PC-9 (cell line): ENCODE measurements around the gene IKBKG. TPM values are rescaled to one million over a fixed set of nuclear protein-coding genes. Genes with fewer than 3 reads are reported as not detected.
A peak's percentile ranks its signal among the peaks of the same experiment; 100 is the strongest.

Experiments
- BruUV-seq: library from RNA; stranded (reverse); fragments of 400-500 nt; replicated peaks from 2 replicates; lab custom pipeline; 2021; lab: Mats Ljungman, UMichigan
- CTCF ChIA-PET: fragments of 300-600 bp; sonication (Branson Sonifier 250); formaldehyde crosslinking; loops from one replicate; lab custom pipeline; 2022; ENCODE audit warnings: antibody characterized with exemption; lab: Charles Lee
- POLR2A ChIA-PET: fragments of 300-600 bp; sonication (Branson Sonifier 250); formaldehyde crosslinking; loops from one replicate; lab custom pipeline; 2022; ENCODE audit warnings: antibody characterized with exemption; ENCODE audit not compliant: unreplicated experiment; lab: Charles Lee
- DNase-seq, 2 experiments: peaks; one replicate each; pipeline versions ENCODE4 v3.0.0 to v3.0.0-alpha.2; 2015 to 2022; ENCODE audit warnings: mixed read lengths in 1 of 2
- H2AFZ ChIP-seq: fragments of 200-600 bp; sonication (generic); 2 replicates; pipeline ENCODE4 v1.8.1; 2017; ENCODE audit warnings: antibody characterized with exemption
- H3F3A ChIP-seq: fragments of 200-600 bp; sonication (generic); 2 replicates; pipeline ENCODE4 v1.8.1; 2017; ENCODE audit warnings: antibody characterized with exemption, mild to moderate bottlenecking, low read depth; ENCODE audit not compliant: insufficient read depth
- H3K27ac ChIP-seq: fragments of 200-600 bp; sonication (generic); 2 replicates; pipeline ENCODE4 v1.6.1; 2016; ENCODE audit warnings: mixed run types
- H3K27me3 ChIP-seq: fragments of 200-600 bp; sonication (generic); 2 replicates; pipeline ENCODE4 v1.6.1; 2016; ENCODE audit warnings: low read depth, mixed run types; ENCODE audit not compliant: insufficient read depth
- H3K36me3 ChIP-seq: fragments of 200-600 bp; sonication (generic); 2 replicates; pipeline ENCODE4 v1.6.1; 2016; ENCODE audit warnings: low read depth, mixed run types
- H3K4me1 ChIP-seq: fragments of 200-600 bp; sonication (generic); replicated peaks from 2 replicates; pipeline ENCODE4 v1.6.1; 2016; ENCODE audit warnings: mixed run types; ENCODE audit not compliant: insufficient read depth
- H3K4me2 ChIP-seq: fragments of 200-600 bp; sonication (generic); 2 replicates; pipeline ENCODE4 v1.6.1; 2017; ENCODE audit warnings: mixed run types
- H3K4me3 ChIP-seq: fragments of 200-600 bp; sonication (generic); 2 replicates; pipeline ENCODE4 v1.6.1; 2016; ENCODE audit warnings: mixed run types
- H3K79me2 ChIP-seq: fragments of 200-600 bp; sonication (generic); 2 replicates; pipeline ENCODE4 v1.6.1; 2017; ENCODE audit warnings: low read depth, mixed run types
- H3K9me2 ChIP-seq: fragments of 200-600 bp; sonication (generic); 2 replicates; pipeline ENCODE4 v1.8.1; 2017; ENCODE audit warnings: mild to moderate bottlenecking; ENCODE audit not compliant: insufficient read depth
- H3K9me3 ChIP-seq: fragments of 200-600 bp; sonication (generic); 2 replicates; pipeline ENCODE4 v1.8.1; 2016; ENCODE audit warnings: low read depth; ENCODE audit not compliant: insufficient read depth
- H4K20me1 ChIP-seq: fragments of 200-600 bp; sonication (generic); 2 replicates; pipeline ENCODE4 v1.8.1; 2017; ENCODE audit not compliant: insufficient read depth
- EZH2 ChIP-seq: fragments of 200-600 bp; sonication (generic); IDR thresholded peaks from 2 replicates; pipeline ENCODE4 v1.8.0; 2017; ENCODE audit warnings: antibody characterized with exemption, low read depth
- intact Hi-C: fragments of 100-400 bp; cut with micrococcal nuclease; formaldehyde crosslinking; loops from one replicate; pipeline ENCODE4 v1.10.0; 2022; ENCODE audit not compliant: unreplicated experiment
- total RNA-seq: library from RNA; stranded (reverse); gene quantifications from 2 replicates; pipeline ENCODE4 v1.2.3, GENCODE V29; 2021
- TF ChIP-seq, protein P1 (sequence below): fragments of 200-600 bp; sonication (generic); conservative IDR thresholded peaks from 2 replicates; pipeline ENCODE4 v1.6.1; 2017; ENCODE audit warnings: mixed run types, antibody characterized with exemption, mild to moderate bottlenecking, moderate library complexity

Gene IKBKG
- total RNA-seq, 1 experiment from 2014 or later, result 68.3 TPM

GRCh38 chrX:154531626-154532025 lies 15.8 kb upstream of the IKBKG start:
- no peak overlapping the region for H3K4me3 ChIP-seq
- H3K4me2 ChIP-seq, result no peak overlapping the region
- H3K27me3 ChIP-seq, result no peaks in the 10 kb centered on the region
- H3K9me3 ChIP-seq, result no peaks in the 10 kb centered on the region
- peaks cover 24% of the 10 kb centered on the region for H3K79me2 ChIP-seq
- intact Hi-C loops, result loop anchor here (5.0 kb wide), 3 partner anchors 134 to 764 kb away; partner anchors contain the start of genes FLNA and RPL10
- no peak for TF ChIP-seq EZH2
- TF ChIP-seq, protein P1, sequence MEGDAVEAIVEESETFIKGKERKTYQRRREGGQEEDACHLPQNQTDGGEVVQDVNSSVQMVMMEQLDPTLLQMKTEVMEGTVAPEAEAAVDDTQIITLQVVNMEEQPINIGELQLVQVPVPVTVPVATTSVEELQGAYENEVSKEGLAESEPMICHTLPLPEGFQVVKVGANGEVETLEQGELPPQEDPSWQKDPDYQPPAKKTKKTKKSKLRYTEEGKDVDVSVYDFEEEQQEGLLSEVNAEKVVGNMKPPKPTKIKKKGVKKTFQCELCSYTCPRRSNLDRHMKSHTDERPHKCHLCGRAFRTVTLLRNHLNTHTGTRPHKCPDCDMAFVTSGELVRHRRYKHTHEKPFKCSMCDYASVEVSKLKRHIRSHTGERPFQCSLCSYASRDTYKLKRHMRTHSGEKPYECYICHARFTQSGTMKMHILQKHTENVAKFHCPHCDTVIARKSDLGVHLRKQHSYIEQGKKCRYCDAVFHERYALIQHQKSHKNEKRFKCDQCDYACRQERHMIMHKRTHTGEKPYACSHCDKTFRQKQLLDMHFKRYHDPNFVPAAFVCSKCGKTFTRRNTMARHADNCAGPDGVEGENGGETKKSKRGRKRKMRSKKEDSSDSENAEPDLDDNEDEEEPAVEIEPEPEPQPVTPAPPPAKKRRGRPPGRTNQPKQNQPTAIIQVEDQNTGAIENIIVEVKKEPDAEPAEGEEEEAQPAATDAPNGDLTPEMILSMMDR, result no peak
- BruUV-seq, result no TSS peak
- peaks cover 80% of the 10 kb centered on the region for H3F3A ChIP-seq
- no peaks in the 10 kb centered on the region for H3K9me2 ChIP-seq
- H3K36me3 ChIP-seq, result peaks cover 8% of the 10 kb centered on the region; the same call in 1 of the 2 replicates
- ChIA-PET CTCF (interaction anchor here (0.5 to 1.3 kb wide), 3 partner anchors 17 to 164 kb away, joined by 4 to 9 read pairs (median 6); no protein-coding TSS in a partner anchor), POLR2A (interaction anchor here (0.5 to 1.0 kb wide), 11 partner anchors 8 to 585 kb away, joined by 3 to 18 read pairs (median 7); partner anchors contain the start of genes LAGE3 and SLC10A3)
- H3K27ac ChIP-seq, result no peak overlapping the region
- peak in 1 of 2 experiments; percentile 84 for DNase-seq
- no peak overlapping the region for H2AFZ ChIP-seq
- H3K4me1 ChIP-seq, result peaks cover 4% of the 10 kb centered on the region
- H4K20me1 ChIP-seq, result peaks cover 6% of the 10 kb centered on the region

GRCh38 chrX:154532690-154533089 lies 14.7 kb upstream of the IKBKG start:
- ChIA-PET CTCF (interaction anchor here (0.6 to 1.3 kb wide), 2 partner anchors 42 to 159 kb away, joined by 3 to 9 read pairs; no protein-coding TSS in a partner anchor), POLR2A (interaction anchor here (0.6 kb wide), 1 partner anchor 15 kb away, joined by 3 read pairs; the partner anchor contains the start of gene IKBKG)
- Histone ChIP-seq H3K79me2 (peaks cover 34% of the 10 kb centered on the region), H3F3A (peaks cover 81% of the 10 kb centered on the region), H3K4me3 (no peak overlapping the region), H3K9me3 (no peaks in the 10 kb centered on the region), H3K4me1 (peaks cover 3% of the 10 kb centered on the region; the same call in 1 of the 2 replicates), H2AFZ (no peak overlapping the region), H3K27ac (no peak overlapping the region), H4K20me1 (peaks cover 14% of the 10 kb centered on the region), H3K9me2 (no peaks in the 10 kb centered on the region), H3K36me3 (peaks cover 8% of the 10 kb centered on the region; the same call in 1 of the 2 replicates), H3K4me2 (no peak overlapping the region), H3K27me3 (no peaks in the 10 kb centered on the region)
- TF ChIP-seq EZH2, result no peak
- TF ChIP-seq, protein P1, result no peak
- BruUV-seq, result TSS peak; percentile 63
- intact Hi-C loops, result loop anchor here (5.0 kb wide), 3 partner anchors 135 to 765 kb away; partner anchors contain the start of genes FLNA and RPL10
- no peak for DNase-seq

GRCh38 chrX:154534526-154535322 lies 12.7 kb upstream of the IKBKG start:
- H3F3A ChIP-seq, result peaks cover 88% of the 10 kb centered on the region
- H3K36me3 ChIP-seq, result peaks cover 23% of the 10 kb centered on the region; the same call in 1 of the 2 replicates
- POLR2A ChIA-PET, result no interaction called here
- H2AFZ ChIP-seq, result no peak overlapping the region
- peak; percentile 51 to 89 for DNase-seq
- peaks cover 14% of the 10 kb centered on the region for H4K20me1 ChIP-seq
- CTCF ChIA-PET, result interaction anchor here (2.2 kb wide), 1 partner anchor 161 kb away, joined by 9 read pairs; no protein-coding TSS in a partner anchor
- no peaks in the 10 kb centered on the region for H3K9me2 ChIP-seq
- BruUV-seq, result no TSS peak
- peaks cover 55% of the 10 kb centered on the region for H3K79me2 ChIP-seq
- no peaks in the 10 kb centered on the region for H3K9me3 ChIP-seq
- no peak for TF ChIP-seq EZH2
- TF ChIP-seq, protein P1, result peak; percentile 85
- no peak overlapping the region for H3K4me2 ChIP-seq
- intact Hi-C loops, result loop anchor here (5.0 kb wide), 3 partner anchors 137 to 767 kb away; partner anchors contain the start of genes FLNA and RPL10
- H3K27ac ChIP-seq, result no peak overlapping the region
- H3K4me3 ChIP-seq, result no peak overlapping the region
- H3K27me3 ChIP-seq, result no peaks in the 10 kb centered on the region
- H3K4me1 ChIP-seq, result peaks cover 23% of the 10 kb centered on the region
